Activated naive CD4-positive, alpha-beta T cell treated with anti-CD3 and anti-CD28 coated beads, Interleukin-2, amount 50 U/mL, for 16 hours (primary cell): Measurements from ENCODE around the gene RELT.
A peak's percentile ranks its signal among the peaks of the same experiment; 100 is the strongest.

Source experiments
- DNase-seq: peaks from one replicate; pipeline ENCODE4 v3.0.0-alpha.2; 2020

The RELT gene

DNA sequence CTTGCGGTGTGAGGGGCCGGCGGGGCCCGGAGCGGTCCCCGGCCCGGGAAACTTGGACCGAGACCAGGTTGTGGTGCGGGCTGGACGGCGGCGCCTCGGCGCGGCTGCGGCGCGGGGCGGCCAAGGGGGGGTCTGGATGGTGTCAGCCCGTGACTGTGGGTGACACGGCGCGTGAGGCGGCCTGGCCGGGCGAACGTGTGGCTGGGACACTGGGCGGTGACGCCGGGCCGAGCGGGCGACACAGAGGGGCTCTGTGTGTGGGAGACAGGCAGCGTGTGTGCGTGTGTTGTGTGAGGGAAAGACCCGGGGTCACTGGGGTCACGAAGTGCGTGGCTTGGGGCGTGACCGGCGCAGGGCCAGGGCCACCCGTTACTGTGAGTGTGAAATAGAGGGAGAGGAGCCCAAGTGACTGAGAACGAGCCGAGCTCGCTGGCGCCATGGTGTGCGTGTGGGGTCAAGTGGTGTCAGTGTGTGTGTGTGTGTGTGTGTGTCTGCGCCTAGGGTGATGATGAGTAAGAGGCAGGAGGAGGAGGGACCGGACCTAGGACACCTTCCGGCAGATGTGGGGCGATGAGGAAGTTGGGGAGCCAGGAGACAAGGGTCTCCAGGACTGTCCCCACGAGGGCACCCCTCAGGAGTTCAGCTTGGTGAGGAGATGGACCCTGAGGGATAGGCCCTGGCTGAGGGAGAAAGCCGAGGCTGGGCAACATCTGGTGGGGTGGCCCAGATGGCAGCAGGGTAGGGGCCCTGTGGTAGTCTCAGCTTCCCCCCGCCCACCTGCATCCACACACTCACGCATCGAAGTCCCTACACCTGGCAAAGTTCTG, 817 bp downstream of the RELT start:
- peak; percentile 49 for DNase-seq

- no peak for DNase-seq
These were observed 3.1 kb downstream of the RELT start for GRCh38 chr11:73379189-73379880.

GRCh38 chr11:73380331-73380730, 4.1 kb downstream of the RELT start:
- DNase-seq = no peak

GRCh38 chr11:73380897-73381410, 4.8 kb downstream of the RELT start:
- no peak for DNase-seq

GRCh38 chr11:73381589-73381988, 5.4 kb downstream of the RELT start:
- no peak for DNase-seq

DNA sequence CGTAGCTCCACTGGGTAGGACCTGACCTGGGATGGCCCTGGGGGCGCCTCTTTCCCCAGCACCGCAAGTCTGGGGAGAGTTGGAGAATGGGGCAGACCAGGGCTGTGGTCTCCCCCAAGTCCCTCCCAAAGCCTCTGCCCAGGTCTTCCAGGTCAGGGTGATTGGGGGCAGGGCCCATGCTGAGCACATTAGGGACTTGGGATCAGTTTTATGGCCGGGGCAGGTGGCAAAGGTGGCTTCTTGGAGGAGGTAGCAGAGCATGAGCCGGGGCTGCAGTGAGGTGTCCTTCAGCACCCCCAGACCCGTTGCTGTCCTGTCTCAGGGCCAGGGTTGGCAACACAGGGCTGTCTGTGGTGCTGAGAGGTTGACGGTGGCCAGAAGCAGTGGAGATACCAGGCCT, 6.0 kb downstream of the RELT start:
- DNase-seq = no peak

- no peak for DNase-seq
These were observed 6.5 kb downstream of the RELT start for GRCh38 chr11:73382747-73383146.

DNA sequence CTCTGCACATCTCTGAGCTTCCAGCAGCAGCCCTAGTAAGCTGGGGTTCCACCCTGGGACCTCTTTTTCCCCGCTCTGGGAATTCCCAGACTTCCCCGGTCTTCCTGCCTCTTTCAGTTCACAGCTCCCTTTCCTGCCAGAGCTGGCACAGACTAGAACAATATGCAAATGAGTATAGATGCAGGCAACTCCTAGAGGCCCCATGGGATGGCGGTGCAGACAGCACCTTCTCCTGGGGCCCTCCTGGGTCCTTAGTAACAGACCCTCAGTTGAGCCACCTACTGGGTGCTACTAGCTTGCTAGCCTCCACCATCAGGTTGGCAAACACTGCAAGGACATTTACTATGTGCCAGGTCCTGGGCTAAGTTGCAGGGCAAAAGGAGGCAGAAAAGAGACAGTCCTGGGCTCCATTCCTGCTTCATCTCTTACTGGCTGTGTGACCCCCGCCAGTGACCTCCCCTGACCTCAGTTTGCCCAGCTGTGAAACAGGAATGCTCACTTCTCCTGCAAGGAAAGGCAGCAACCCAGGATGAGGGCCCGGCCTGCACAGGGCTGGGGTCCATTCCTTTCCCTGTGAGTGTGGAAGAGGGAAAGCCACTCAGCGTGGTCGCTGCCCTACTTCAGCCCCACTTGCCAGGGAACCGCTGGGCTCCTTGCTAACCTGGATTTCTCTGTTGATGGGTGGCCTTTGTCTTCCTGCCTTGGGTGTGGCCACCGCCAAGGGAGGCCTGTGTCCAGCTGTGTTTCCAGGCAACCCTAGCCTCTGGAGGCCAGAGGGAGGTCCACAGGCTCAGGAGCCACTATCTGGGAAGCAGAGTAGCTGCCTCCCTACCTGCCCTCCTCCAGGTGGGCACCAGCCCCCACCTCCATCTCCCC, 7.3 kb downstream of the RELT start:
- DNase-seq = no peak

- no peak for DNase-seq
These were observed 7.9 kb downstream of the RELT start for GRCh38 chr11:73384125-73384441.

DNA sequence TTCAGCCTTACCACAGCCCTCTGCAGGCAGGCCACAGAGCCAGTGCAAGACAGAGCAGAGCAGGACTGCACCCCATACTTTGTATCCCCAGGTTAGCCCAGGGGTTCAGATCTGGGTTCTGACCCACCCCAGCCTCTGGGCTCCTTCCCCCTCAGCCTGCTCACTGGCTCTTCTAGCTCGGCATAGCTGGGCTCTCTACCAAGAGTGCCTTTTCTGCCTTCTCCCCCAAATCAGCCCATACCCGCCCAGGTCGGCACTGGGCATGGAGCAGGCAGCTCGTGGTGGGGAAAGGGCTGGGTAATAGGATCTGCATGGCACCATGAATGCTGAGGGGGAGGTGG, 8.3 kb downstream of the RELT start:
- DNase-seq = no peak

- DNase-seq = no peak
These were observed 8.9 kb downstream of the RELT start for GRCh38 chr11:73384872-73385689.

DNA sequence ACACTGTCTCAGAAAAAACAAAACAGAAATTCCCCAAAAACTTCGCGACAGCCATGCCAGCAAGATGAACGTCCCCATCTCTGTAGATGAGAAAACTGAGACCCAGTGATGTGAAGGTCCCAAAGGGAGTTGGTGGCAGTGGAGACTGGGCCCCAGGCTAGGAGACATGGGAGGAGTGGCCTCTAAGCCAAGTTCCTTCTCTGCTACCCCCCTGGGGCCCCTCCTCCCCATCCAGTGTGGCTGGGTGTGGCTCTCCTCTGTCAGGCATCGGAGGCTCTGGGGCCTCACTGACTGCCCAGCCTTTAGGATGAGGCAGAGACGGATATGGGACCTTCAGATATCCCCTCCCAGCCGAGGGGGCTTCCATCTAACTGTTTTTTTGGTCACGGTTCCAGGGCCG, 9.8 kb downstream of the RELT start:
- no peak for DNase-seq

DNA sequence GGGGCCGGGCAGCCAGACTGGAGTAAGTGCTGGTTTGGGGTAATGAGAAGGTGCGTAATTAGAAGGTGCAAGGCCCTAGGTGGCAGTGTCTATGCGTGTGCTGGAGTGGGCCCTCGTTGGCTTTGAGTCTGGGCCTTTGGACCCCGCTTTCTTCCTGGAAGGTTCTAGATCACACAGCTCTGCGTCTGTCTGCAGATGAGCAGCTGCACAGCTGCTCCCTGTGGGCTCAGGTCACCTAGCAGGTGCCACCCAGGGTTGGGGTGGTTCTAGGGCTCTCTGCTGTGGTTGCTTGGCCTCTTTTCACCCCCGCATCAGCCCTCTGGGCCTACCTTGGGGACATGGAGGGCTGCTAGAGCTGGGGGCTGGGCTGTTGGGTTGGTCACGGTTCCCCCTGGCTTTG, 10.3 kb downstream of the RELT start:
- no peak for DNase-seq

- no peak for DNase-seq
These were observed 11.5 kb downstream of the RELT start for GRCh38 chr11:73387594-73388264.

- no peak for DNase-seq
These were observed 12.3 kb downstream of the RELT start for GRCh38 chr11:73388265-73389133.

- DNase-seq = no peak
These were observed 12.9 kb downstream of the RELT start for GRCh38 chr11:73389134-73389525.

DNA sequence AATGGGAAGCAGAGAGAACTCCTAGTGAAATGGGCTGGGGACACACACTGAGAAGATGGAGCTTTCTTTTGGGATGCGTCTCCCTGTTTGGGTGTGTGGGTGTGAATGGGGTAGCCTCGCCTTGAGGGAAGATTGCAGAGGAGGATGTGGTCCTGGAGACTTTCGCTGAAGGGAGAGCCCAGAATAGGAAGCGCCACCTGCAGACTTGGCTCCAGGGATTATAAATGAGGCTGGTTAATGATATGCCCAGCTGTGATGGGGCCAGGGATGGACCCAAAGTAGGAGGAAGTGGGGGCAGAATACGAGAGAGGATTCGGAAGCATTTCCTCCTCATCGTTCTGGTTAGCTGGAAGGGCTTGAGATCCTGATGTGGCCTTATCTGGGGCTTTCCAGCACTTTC, 13.7 kb downstream of the RELT start:
- DNase-seq = no peak

GRCh38 chr11:73390601-73391565, 14.7 kb downstream of the RELT start:
- DNase-seq = no peak

- no peak for DNase-seq
These were observed 15.5 kb downstream of the RELT start for GRCh38 chr11:73391665-73392064.
